HEK293 (cell line): ENCODE data around the gene FAM168A.

Experiments used
- CTCF ChIA-PET: fragments of 350-600 bp; formaldehyde crosslinking; extraction: SDS; loops from one replicate; lab custom pipeline; 2021; ENCODE audit warnings: antibody characterized with exemption; lab: Yijun Ruan, JAX
- POLR2A ChIA-PET: fragments of 300-600 bp; formaldehyde crosslinking; extraction: SDS; loops from one replicate; lab custom pipeline; 2020; ENCODE audit warnings: antibody characterized with exemption, inconsistent platforms; lab: Yijun Ruan, JAX
- H3K27ac ChIP-seq: fragments of 200-500 bp; sonication (Bioruptor generic); 2 replicates; pipeline ENCODE4 v1.5.1; 2014; ENCODE audit warnings: low read depth, low read length, control low read depth, inconsistent platforms; ENCODE audit errors: extremely low read depth
- H3K36me3 ChIP-seq, 2 experiments: fragments of 200-500 bp in 1 of 2; sonication (Bioruptor generic) in 1 of 2; 1 replicate in 1 of 2; 2 replicates in 1 of 2; pipeline ENCODE4 v1.5.1; 2014 to 2017; ENCODE audit warnings: inconsistent platforms in 2 of 2, low read length in 2 of 2; ENCODE audit not compliant: control insufficient read depth in 2 of 2, insufficient read depth in 1 of 2
- H3K4me1 ChIP-seq: fragments of 200-500 bp; sonication (Bioruptor generic); 2 replicates; pipeline ENCODE4 v1.5.1; 2014; ENCODE audit warnings: mild to moderate bottlenecking, low read length, inconsistent platforms; ENCODE audit not compliant: control insufficient read depth, insufficient read depth
- H3K4me3 ChIP-seq: 2 replicates; pipeline ENCODE4 v1.5.1; 2011; ENCODE audit warnings: low read depth, mild to moderate bottlenecking, control low read depth, low read length, moderate library complexity
- H3K9me3 ChIP-seq: fragments of 200-500 bp; sonication (Bioruptor generic); 2 replicates; pipeline ENCODE4 v1.5.1; 2014; ENCODE audit warnings: low read depth, low read length, inconsistent platforms; ENCODE audit not compliant: control insufficient read depth, insufficient read depth
- FEZF1 ChIP-seq: fragments of 450-650 bp; formaldehyde crosslinking; IDR thresholded peaks from 2 replicates; pipeline ENCODE4 v1.5.1; 2016; ENCODE audit warnings: missing biosample characterization, missing genetic modification characterization
- GFI1B ChIP-seq: fragments of 450-650 bp; formaldehyde crosslinking; IDR thresholded peaks from 2 replicates; pipeline ENCODE4 v1.5.1; 2016; ENCODE audit warnings: missing biosample characterization, missing genetic modification characterization
- KLF10 ChIP-seq: fragments of 450-650 bp; IDR thresholded peaks from 2 replicates; pipeline ENCODE4 v1.5.1; 2018; ENCODE audit warnings: missing biosample characterization, mild to moderate bottlenecking, missing genetic modification characterization
- OVOL3 ChIP-seq: fragments of 450-650 bp; formaldehyde crosslinking; IDR thresholded peaks from 2 replicates; pipeline ENCODE4 v1.5.1; 2016; ENCODE audit warnings: missing biosample characterization, missing genetic modification characterization
- RBAK ChIP-seq: fragments of 450-650 bp; formaldehyde crosslinking; IDR thresholded peaks from 2 replicates; pipeline ENCODE4 v1.5.1; 2016; ENCODE audit warnings: missing biosample characterization, missing genetic modification characterization
- ZBTB21 ChIP-seq: fragments of 450-650 bp; formaldehyde crosslinking; IDR thresholded peaks from 2 replicates; pipeline ENCODE4 v1.5.1; 2017; ENCODE audit warnings: missing biosample characterization, missing genetic modification characterization
- ZNF157 ChIP-seq: fragments of 450-650 bp; formaldehyde crosslinking; IDR thresholded peaks from 2 replicates; pipeline ENCODE4 v1.5.1; 2016; ENCODE audit warnings: missing biosample characterization, missing genetic modification characterization
- ZNF202 ChIP-seq: fragments of 450-650 bp; formaldehyde crosslinking; IDR thresholded peaks from 2 replicates; pipeline ENCODE4 v1.5.1; 2016; ENCODE audit warnings: missing biosample characterization, missing genetic modification characterization, borderline replicate concordance
- ZNF394 ChIP-seq: fragments of 450-650 bp; formaldehyde crosslinking; IDR thresholded peaks from 2 replicates; pipeline ENCODE4 v1.5.1; 2016; ENCODE audit warnings: missing biosample characterization, missing genetic modification characterization, mild to moderate bottlenecking, moderate library complexity, borderline replicate concordance
- ZNF473 ChIP-seq: fragments of 450-650 bp; formaldehyde crosslinking; IDR thresholded peaks from 2 replicates; pipeline ENCODE4 v1.5.1; 2017; ENCODE audit warnings: missing biosample characterization, missing genetic modification characterization
- ZNF48 ChIP-seq: fragments of 450-650 bp; formaldehyde crosslinking; IDR thresholded peaks from 2 replicates; pipeline ENCODE4 v1.5.1; 2016; ENCODE audit warnings: missing biosample characterization, missing genetic modification characterization
- ZNF549 ChIP-seq: fragments of 450-650 bp; IDR thresholded peaks from 2 replicates; pipeline ENCODE4 v1.5.1; 2018; ENCODE audit warnings: missing biosample characterization, missing genetic modification characterization, mild to moderate bottlenecking, inconsistent platforms, moderate library complexity
- ZNF621 ChIP-seq: fragments of 450-650 bp; formaldehyde crosslinking; IDR thresholded peaks from 2 replicates; pipeline ENCODE4 v1.5.1; 2017; ENCODE audit warnings: missing biosample characterization, missing genetic modification characterization
- ZNF629 ChIP-seq: fragments of 450-650 bp; formaldehyde crosslinking; IDR thresholded peaks from 2 replicates; pipeline ENCODE4 v1.5.1; 2017; ENCODE audit warnings: missing biosample characterization, missing genetic modification characterization
- ZNF747 ChIP-seq: fragments of 450-650 bp; formaldehyde crosslinking; IDR thresholded peaks from 2 replicates; pipeline ENCODE4 v1.5.1; 2016; ENCODE audit warnings: missing biosample characterization, missing genetic modification characterization
- TF ChIP-seq, protein P1 (sequence below): fragments of 450-650 bp; formaldehyde crosslinking; IDR thresholded peaks from 2 replicates; pipeline ENCODE4 v1.5.1; 2017; ENCODE audit warnings: missing biosample characterization, missing genetic modification characterization
- TF ChIP-seq, protein P2 (sequence below): fragments of 450-650 bp; formaldehyde crosslinking; IDR thresholded peaks from 2 replicates; pipeline ENCODE4 v1.5.1; 2016; ENCODE audit warnings: missing biosample characterization, missing genetic modification characterization, borderline replicate concordance
- TF ChIP-seq, protein P3 (sequence below): fragments of 450-650 bp; formaldehyde crosslinking; IDR thresholded peaks from 2 replicates; pipeline ENCODE4 v1.5.1; 2016; ENCODE audit warnings: missing biosample characterization, missing genetic modification characterization, low read depth
- TF ChIP-seq, protein P4 (sequence below): fragments of 450-650 bp; formaldehyde crosslinking; IDR thresholded peaks from 2 replicates; pipeline ENCODE4 v1.5.1; 2016; ENCODE audit warnings: missing biosample characterization, missing genetic modification characterization
- TF ChIP-seq, protein P5 (sequence below): fragments of 450-650 bp; formaldehyde crosslinking; conservative IDR thresholded peaks from 2 replicates; pipeline ENCODE4 v1.5.1; 2016; ENCODE audit warnings: low read depth, missing biosample characterization, missing genetic modification characterization
- TF ChIP-seq, protein P6 (sequence below): fragments of 450-650 bp; formaldehyde crosslinking; IDR thresholded peaks from 2 replicates; pipeline ENCODE4 v1.5.1; 2016; ENCODE audit warnings: missing biosample characterization, missing genetic modification characterization

Gene FAM168A

DNA sequence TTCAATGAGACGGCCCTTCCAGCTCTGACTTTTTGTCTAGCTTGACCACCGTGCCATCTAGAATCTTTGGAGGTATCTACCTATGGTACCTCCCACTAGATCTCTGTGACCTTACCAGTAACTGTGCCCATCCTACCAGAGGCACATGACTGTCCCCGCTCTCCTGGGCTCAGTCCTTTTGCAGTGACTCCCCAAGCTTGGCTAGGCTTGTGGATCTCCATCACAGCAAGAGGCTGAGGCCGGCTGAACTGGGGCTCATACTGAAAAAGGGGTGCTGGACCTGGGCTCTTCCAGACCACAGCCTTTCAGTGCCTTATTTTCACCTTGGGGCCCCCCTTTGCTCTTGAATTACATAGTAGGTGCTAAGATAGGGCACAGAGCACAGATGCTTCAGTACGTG lies 194.4 kb downstream of the FAM168A start:
- no peak overlapping the region for H3K27ac ChIP-seq

DNA sequence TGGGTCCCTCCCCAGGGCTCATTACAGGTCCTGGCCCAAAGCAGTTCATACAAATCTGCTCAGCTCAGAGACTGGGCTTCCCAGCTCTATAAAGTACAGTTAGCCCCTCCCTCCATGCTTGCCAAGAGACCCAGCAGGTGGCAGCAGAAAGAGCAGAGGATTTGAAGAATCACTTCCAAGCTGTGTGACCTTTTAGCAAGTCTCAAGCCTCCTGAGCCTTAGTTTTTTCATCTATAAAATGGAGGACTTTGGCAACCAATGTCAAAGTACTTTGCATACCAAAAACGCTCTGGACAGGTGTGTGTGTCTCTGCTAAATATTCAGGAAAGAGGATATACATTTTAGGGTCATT lies 195.1 kb downstream of the FAM168A start:
- H3K27ac ChIP-seq: no peak overlapping the region
- POLR2A ChIA-PET: interaction anchor here (1.4 kb wide), 1 partner anchor 258 kb away, joined by 4 read pairs; no protein-coding TSS in a partner anchor
- no peak overlapping the region for H3K4me3 ChIP-seq
- peaks cover 0 to 32% of the 10 kb centered on the region in 2 experiments; a peak in 1 of 3 replicates for H3K36me3 ChIP-seq
- H3K4me1 ChIP-seq: no peaks in the 10 kb centered on the region
- CTCF ChIA-PET: interaction anchor here (0.6 to 10.1 kb wide), 10 partner anchors 9 to 481 kb away, joined by 3 to 122 read pairs (median 5); no protein-coding TSS in a partner anchor
- no peaks in the 10 kb centered on the region for H3K9me3 ChIP-seq
- TF ChIP-seq OVOL3 (tag by site-specific recombination) (no peak), ZNF157 (tag by site-specific recombination) (no peak), GFI1B (tag by site-specific recombination) (no peak), ZNF629 (no peak), ZNF549 (tag by site-specific recombination) (no peak)
- TF ChIP-seq, protein P1, sequence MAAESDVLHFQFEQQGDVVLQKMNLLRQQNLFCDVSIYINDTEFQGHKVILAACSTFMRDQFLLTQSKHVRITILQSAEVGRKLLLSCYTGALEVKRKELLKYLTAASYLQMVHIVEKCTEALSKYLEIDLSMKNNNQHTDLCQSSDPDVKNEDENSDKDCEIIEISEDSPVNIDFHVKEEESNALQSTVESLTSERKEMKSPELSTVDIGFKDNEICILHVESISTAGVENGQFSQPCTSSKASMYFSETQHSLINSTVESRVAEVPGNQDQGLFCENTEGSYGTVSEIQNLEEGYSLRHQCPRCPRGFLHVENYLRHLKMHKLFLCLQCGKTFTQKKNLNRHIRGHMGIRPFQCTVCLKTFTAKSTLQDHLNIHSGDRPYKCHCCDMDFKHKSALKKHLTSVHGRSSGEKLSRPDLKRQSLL (tag by site-specific recombination): no peak
- TF ChIP-seq, protein P2, sequence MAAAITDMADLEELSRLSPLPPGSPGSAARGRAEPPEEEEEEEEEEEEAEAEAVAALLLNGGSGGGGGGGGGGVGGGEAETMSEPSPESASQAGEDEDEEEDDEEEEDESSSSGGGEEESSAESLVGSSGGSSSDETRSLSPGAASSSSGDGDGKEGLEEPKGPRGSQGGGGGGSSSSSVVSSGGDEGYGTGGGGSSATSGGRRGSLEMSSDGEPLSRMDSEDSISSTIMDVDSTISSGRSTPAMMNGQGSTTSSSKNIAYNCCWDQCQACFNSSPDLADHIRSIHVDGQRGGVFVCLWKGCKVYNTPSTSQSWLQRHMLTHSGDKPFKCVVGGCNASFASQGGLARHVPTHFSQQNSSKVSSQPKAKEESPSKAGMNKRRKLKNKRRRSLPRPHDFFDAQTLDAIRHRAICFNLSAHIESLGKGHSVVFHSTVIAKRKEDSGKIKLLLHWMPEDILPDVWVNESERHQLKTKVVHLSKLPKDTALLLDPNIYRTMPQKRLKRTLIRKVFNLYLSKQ: no peak
- TF ChIP-seq, protein P3, sequence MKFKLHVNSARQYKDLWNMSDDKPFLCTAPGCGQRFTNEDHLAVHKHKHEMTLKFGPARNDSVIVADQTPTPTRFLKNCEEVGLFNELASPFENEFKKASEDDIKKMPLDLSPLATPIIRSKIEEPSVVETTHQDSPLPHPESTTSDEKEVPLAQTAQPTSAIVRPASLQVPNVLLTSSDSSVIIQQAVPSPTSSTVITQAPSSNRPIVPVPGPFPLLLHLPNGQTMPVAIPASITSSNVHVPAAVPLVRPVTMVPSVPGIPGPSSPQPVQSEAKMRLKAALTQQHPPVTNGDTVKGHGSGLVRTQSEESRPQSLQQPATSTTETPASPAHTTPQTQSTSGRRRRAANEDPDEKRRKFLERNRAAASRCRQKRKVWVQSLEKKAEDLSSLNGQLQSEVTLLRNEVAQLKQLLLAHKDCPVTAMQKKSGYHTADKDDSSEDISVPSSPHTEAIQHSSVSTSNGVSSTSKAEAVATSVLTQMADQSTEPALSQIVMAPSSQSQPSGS (tag by site-specific recombination): no peak

More for the DNA sequence above, 194.4 kb downstream of the FAM168A start:
- ChIA-PET CTCF (interaction anchor here (0.7 to 10.1 kb wide), 9 partner anchors 10 to 293 kb away, joined by 3 to 122 read pairs (median 5); no protein-coding TSS in a partner anchor), POLR2A (interaction anchor here (1.4 kb wide), 1 partner anchor 257 kb away, joined by 4 read pairs; no protein-coding TSS in a partner anchor)
- Histone ChIP-seq H3K4me1 (no peaks in the 10 kb centered on the region), H3K4me3 (no peak overlapping the region), H3K9me3 (no peaks in the 10 kb centered on the region), H3K36me3 (peaks cover 0 to 32% of the 10 kb centered on the region in 2 experiments; a peak in 2 of 3 replicates)
- TF ChIP-seq ZNF394 (no peak), ZNF621 (tag by site-specific recombination) (no peak), GFI1B (tag by site-specific recombination) (no peak), ZNF473 (tag by site-specific recombination) (no peak), ZNF202 (tag by site-specific recombination) (no peak), ZBTB21 (tag by site-specific recombination) (no peak), ZNF48 (tag by site-specific recombination) (no peak), ZNF747 (tag by site-specific recombination) (no peak), FEZF1 (tag by site-specific recombination) (no peak), RBAK (tag by site-specific recombination) (no peak), KLF10 (tag by site-specific recombination) (no peak)
- TF ChIP-seq, protein P4, sequence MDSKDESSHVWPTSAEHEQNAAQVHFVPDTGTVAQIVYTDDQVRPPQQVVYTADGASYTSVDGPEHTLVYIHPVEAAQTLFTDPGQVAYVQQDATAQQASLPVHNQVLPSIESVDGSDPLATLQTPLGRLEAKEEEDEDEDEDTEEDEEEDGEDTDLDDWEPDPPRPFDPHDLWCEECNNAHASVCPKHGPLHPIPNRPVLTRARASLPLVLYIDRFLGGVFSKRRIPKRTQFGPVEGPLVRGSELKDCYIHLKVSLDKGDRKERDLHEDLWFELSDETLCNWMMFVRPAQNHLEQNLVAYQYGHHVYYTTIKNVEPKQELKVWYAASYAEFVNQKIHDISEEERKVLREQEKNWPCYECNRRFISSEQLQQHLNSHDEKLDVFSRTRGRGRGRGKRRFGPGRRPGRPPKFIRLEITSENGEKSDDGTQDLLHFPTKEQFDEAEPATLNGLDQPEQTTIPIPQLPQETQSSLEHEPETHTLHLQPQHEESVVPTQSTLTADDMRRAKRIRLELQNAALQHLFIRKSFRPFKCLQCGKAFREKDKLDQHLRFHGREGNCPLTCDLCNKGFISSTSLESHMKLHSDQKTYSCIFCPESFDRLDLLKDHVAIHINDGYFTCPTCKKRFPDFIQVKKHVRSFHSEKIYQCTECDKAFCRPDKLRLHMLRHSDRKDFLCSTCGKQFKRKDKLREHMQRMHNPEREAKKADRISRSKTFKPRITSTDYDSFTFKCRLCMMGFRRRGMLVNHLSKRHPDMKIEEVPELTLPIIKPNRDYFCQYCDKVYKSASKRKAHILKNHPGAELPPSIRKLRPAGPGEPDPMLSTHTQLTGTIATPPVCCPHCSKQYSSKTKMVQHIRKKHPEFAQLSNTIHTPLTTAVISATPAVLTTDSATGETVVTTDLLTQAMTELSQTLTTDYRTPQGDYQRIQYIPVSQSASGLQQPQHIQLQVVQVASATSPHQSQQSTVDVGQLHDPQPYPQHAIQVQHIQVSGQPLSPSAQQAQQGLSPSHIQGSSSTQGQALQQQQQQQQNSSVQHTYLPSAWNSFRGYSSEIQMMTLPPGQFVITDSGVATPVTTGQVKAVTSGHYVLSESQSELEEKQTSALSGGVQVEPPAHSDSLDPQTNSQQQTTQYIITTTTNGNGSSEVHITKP (tag by site-specific recombination): no peak
- TF ChIP-seq, protein P5, sequence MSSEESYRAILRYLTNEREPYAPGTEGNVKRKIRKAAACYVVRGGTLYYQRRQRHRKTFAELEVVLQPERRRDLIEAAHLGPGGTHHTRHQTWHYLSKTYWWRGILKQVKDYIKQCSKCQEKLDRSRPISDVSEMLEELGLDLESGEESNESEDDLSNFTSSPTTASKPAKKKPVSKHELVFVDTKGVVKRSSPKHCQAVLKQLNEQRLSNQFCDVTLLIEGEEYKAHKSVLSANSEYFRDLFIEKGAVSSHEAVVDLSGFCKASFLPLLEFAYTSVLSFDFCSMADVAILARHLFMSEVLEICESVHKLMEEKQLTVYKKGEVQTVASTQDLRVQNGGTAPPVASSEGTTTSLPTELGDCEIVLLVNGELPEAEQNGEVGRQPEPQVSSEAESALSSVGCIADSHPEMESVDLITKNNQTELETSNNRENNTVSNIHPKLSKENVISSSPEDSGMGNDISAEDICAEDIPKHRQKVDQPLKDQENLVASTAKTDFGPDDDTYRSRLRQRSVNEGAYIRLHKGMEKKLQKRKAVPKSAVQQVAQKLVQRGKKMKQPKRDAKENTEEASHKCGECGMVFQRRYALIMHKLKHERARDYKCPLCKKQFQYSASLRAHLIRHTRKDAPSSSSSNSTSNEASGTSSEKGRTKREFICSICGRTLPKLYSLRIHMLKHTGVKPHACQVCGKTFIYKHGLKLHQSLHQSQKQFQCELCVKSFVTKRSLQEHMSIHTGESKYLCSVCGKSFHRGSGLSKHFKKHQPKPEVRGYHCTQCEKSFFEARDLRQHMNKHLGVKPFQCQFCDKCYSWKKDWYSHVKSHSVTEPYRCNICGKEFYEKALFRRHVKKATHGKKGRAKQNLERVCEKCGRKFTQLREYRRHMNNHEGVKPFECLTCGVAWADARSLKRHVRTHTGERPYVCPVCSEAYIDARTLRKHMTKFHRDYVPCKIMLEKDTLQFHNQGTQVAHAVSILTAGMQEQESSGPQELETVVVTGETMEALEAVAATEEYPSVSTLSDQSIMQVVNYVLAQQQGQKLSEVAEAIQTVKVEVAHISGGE (tag by site-specific recombination): no peak
- TF ChIP-seq, protein P6, sequence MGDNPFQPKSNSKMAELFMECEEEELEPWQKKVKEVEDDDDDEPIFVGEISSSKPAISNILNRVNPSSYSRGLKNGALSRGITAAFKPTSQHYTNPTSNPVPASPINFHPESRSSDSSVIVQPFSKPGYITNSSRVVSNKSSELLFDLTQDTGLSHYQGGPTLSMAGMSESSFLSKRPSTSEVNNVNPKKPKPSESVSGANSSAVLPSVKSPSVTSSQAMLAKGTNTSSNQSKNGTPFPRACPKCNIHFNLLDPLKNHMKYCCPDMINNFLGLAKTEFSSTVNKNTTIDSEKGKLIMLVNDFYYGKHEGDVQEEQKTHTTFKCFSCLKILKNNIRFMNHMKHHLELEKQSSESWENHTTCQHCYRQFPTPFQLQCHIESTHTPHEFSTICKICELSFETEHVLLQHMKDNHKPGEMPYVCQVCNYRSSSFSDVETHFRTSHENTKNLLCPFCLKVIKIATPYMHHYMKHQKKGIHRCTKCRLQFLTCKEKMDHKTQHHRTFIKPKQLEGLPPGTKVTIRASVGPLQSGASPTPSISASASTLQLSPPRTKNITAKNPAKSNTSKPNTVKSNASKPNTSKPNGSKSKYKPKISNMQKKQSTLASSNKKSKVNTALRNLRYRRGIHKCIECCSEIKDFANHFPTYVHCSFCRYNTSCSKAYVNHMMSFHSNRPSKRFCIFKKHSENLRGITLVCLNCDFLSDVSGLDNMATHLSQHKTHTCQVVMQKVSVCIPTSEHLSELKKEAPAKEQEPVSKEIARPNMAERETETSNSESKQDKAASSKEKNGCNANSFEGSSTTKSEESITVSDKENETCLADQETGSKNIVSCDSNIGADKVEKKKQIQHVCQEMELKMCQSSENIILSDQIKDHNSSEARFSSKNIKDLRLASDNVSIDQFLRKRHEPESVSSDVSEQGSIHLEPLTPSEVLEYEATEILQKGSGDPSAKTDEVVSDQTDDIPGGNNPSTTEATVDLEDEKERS (tag by site-specific recombination): no peak
